HG02759 (cell line): ENCODE measurements around the gene MNAT1.
"Not testable (repeated sequence)": the region's sequence is repeated elsewhere in the genome, so short reads cannot be mapped to it uniquely, and the experiment has no call there.

Experiments
- ATAC-seq: cut with Tn5 transposase; IDR thresholded peaks from one replicate; pipeline ENCODE4 v1.9.1; 2021; ENCODE audit warnings: mild to moderate bottlenecking, moderate library complexity; ENCODE audit not compliant: unreplicated experiment

The MNAT1 gene

DNA sequence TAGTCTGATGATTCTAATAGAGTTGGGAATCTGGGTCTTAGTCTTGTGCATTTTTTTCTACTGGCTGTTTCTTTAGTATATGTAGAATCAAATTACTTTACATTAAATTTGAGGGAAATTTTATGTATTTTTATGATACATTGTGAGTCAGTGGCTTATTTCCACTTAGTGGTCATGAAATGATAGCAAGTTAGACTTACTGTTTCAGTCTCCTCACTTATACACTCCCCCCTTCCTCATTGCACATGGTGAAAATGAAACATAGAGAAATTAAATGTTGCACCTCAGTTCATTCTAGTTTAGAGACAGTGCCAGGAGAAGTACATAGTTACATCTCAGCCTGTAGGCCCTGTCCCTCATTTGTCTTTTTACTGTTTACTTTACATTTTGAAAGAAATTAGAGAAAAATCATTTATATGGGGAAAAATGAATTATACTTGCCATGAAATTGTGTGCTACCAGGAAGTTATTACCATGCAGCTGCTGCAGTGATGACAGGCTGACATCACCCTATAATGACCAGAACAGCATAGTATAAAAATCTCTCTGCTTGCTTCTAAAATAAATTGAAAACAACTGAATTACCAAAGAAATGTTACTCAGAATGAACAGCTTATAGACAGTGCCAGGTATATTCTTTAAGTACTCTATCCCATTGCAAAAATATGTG is 133.1 kb downstream of the MNAT1 start:
- ATAC-seq = no peak

GRCh38 chr14:60878121-60878520 is 143.6 kb downstream of the MNAT1 start:
- no peak for ATAC-seq

GRCh38 chr14:60878536-60878935 is 144.0 kb downstream of the MNAT1 start:
- no peak for ATAC-seq

GRCh38 chr14:60882219-60882618 is 147.7 kb downstream of the MNAT1 start:
- ATAC-seq = no peak

- ATAC-seq = no peak
Observed at GRCh38 chr14:60884134-60884533, 149.6 kb downstream of the MNAT1 start.

DNA sequence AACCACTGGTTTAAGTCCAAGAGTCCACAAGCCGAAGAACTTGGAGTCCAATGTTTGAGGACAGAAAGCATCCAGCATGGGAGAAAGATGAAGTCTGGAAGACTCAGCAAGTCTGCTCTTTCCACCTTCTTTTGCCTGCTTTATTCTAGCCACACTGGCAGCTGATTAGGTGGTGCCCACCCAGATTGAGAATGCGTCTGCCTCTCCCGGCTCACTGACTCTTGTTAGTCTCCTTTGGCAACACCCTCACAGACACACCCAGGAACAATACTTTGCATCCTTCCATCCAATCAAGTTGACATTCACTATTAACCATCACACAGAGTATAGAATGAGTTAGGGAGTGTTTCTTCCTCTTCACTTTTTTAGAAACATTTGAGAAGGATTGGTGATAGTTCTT is 156.1 kb downstream of the MNAT1 start:
- not testable (repeated sequence) for ATAC-seq

- no peak for ATAC-seq
Observed at GRCh38 chr14:60893911-60894310, 159.3 kb downstream of the MNAT1 start.

DNA sequence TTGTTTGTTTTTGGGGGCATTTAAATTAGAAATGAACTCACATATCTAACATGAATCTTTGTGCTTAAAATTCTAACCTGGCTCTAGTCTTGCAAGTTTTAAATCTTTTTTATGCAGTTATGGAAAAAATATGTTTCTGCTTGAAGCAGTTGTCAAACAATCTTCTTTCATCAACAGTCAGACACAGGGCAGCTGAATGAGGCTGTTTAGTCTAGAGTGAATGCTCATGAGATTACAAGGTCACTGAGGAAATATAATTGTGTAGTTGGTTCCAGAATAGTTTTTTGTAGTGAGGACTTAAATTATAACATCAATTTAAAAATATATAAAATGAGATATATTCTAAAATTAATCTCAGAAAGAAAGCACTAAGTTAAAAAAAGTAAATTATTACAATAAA is 169.8 kb downstream of the MNAT1 start:
- no peak for ATAC-seq

GRCh38 chr14:60905923-60906322 is 171.4 kb downstream of the MNAT1 start:
- no peak for ATAC-seq

DNA sequence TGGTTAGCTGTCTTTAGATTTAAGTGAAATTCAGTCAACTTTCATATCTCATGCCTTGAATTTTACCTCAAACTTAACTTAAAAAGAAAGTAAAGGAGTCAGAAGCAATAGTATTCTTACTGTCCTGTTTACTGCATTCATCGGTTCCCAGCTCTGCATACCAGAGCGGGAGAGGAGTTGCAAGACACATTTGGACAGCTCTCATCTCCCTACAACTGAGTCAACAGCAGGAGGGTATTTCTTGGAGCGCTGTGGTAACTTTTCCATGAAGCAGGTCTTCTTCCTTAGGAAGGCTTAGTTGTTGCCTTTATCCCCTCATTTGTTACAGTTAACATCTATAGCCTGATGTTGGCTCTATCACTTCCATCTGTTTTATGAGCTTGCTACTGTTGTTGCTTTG is 181.2 kb downstream of the MNAT1 start:
- no peak for ATAC-seq

DNA sequence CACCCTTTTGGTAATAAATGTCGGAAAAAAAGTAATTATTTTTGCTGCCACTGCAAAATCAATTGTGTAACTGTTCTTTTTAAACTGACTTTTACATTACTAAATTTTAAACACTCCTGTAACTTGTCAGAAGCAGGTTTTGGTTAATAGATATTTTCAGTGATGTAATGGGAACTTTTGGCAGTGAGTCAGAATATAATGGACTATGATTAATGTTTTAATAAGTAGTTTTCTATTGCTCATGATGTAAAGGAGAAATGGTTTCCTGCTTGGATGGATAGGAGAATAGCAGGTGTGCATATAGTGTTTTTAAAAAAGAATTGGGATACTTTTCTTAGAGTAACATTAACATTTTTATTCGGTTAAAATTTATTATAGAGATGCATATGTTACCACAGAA is 187.5 kb downstream of the MNAT1 start:
- no peak for ATAC-seq

GRCh38 chr14:60925286-60925685 is 190.7 kb downstream of the MNAT1 start:
- ATAC-seq = no peak

GRCh38 chr14:60926002-60926401 is 191.4 kb downstream of the MNAT1 start:
- peak; percentile 100 for ATAC-seq

GRCh38 chr14:60931218-60931617 is 196.7 kb downstream of the MNAT1 start:
- ATAC-seq = no peak

GRCh38 chr14:60933920-60934655 is 199.5 kb downstream of the MNAT1 start:
- no peak for ATAC-seq

GRCh38 chr14:60935319-60935718 is 200.8 kb downstream of the MNAT1 start:
- ATAC-seq = no peak

DNA sequence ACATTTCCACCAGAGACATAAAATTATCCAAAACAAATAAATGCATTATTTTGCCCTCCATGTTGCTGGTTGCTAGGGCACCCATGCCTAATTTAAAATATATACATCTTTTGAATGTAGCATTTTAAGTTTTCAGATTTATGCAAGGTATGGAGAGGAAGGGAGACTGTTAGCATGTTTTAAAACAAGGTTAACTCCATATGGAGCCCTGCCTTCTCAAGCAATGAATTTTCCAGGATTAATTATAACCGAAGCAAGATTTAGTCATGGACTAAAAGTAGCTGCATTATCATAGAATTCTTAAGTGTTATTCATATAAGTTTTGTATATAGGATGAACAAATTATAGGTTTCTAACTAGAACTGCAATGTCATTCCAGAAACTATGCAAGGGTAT is 209.1 kb downstream of the MNAT1 start:
- no peak for ATAC-seq

DNA sequence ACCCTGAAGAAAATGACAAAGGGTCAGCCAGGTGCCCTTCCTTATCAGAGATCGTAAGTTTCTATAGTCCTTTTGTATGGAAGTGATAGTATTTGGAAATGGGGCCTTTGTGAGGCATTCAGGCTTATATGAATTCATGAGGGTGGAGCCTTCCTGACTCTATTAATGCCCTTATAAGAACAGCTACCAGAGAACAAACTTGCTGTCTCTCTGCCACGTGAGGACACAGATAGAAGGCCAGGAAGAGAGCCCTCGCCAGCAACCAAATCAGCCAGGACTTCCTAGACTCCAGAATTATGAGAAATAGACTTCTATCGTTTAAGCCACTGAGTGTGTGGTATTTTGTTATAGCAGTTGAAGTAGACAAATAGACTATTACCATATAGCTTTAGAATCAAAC is 209.6 kb downstream of the MNAT1 start:
- no peak for ATAC-seq

GRCh38 chr14:60945984-60946383 is 211.4 kb downstream of the MNAT1 start:
- ATAC-seq = no peak

DNA sequence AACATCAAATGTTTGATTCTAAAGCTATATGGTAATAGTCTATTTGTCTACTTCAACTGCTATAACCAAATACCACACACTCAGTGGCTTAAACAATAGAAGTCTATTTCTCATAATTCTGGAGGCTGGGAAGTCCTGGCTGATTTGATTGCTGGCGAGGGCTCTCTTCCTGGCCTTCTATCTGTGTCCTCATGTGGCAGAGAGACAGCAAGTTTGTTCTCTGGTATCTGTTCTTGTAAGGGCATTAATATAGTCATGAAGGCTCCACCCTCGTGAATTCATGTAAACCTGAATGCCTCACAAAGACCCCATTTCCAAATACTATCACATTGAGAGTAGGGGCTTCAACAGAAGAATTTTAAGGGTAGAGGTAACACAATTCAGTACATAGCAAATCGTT is 212.2 kb downstream of the MNAT1 start:
- no peak for ATAC-seq

DNA sequence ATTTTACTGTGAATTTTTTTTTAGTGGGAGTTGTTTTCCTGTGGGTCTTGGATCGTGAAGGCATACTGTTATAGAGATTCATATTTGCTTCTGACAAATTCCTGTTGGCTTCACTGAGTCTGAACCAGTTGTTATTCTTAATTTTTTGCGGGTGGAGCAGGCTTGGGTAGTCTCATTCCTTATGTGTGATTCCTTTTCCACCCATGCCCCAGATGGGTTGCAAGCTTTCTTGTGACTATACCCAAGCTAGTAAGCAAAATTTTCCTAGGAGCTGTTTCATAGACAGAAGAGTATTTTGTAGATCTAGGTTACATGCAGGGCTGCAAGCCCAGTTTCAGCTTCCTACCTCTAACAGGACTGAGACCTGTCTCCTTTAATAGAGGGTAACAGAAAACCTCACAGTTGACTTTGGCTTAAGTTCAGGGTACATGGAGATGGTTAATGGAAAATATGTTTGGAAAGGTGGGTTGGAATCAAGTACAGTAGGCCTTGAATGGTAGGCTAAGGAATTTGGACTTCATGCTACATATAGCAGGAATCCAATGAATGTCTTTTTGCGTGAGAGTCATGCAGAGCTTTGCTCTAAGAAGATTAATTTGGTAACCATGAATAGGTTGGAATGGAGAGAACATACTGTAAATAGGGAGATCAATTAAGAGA is 217.3 kb downstream of the MNAT1 start:
- ATAC-seq = no peak

GRCh38 chr14:60956202-60956601 is 221.6 kb downstream of the MNAT1 start:
- no peak for ATAC-seq
